Activated naive CD8-positive, alpha-beta T cell treated with anti-CD3 and anti-CD28 coated beads, Interleukin-2, amount 10 ng/mL, durations not matched to agents 7 days and 5 days (primary cell): ENCODE results near the gene WDR20. TPM values are rescaled to one million over a fixed set of nuclear protein-coding genes. Genes with fewer than 3 reads are reported as not detected.
"Not testable (repeated sequence)": the region's sequence is repeated elsewhere in the genome, so short reads cannot be mapped to it uniquely, and the experiment has no call there.

Experiments used
- ATAC-seq: fragments of 150-1000 bp; cut with Tn5 transposase; one replicate; pipeline ENCODE4 v1.10.0; 2021; ENCODE audit warnings: low read depth, moderate library complexity
- POLR2A ChIA-PET: fragments of 350-600 bp; sonication (Branson Sonifier 250); formaldehyde crosslinking; loops from one replicate; lab custom pipeline; 2021; ENCODE audit warnings: antibody characterized with exemption; lab: Charles Lee
- DNase-seq: peaks from one replicate; pipeline ENCODE4 v3.0.0; 2021
- H3K27ac Mint-ChIP-seq: one replicate; pipeline ENCODE4 v1.8.0; 2022; ENCODE audit warnings: mild to moderate bottlenecking, mixed read lengths
- H3K27me3 Mint-ChIP-seq: one replicate; pipeline ENCODE4 v1.8.0; 2022; ENCODE audit warnings: mild to moderate bottlenecking, moderate library complexity, mixed read lengths
- H3K36me3 Mint-ChIP-seq: one replicate; pipeline ENCODE4 v1.8.0; 2021; ENCODE audit warnings: mild to moderate bottlenecking, mixed read lengths
- H3K4me1 Mint-ChIP-seq: one replicate; pipeline ENCODE4 v1.8.0; 2021; ENCODE audit warnings: mixed read lengths
- H3K4me3 Mint-ChIP-seq: one replicate; pipeline ENCODE4 v1.8.0; 2022; ENCODE audit warnings: mild to moderate bottlenecking, moderate library complexity, mixed read lengths
- H3K9me3 Mint-ChIP-seq: one replicate; pipeline ENCODE4 v1.8.0; 2021; ENCODE audit warnings: mixed read lengths
- total RNA-seq, 2 experiments: library from RNA; stranded (reverse); gene quantifications; one replicate each; pipeline ENCODE4 v1.2.3, GENCODE V29; 2021

WDR20 gene
- total RNA-seq, 2 experiments from 2014 or later = 38.6 to 38.8 TPM

DNA sequence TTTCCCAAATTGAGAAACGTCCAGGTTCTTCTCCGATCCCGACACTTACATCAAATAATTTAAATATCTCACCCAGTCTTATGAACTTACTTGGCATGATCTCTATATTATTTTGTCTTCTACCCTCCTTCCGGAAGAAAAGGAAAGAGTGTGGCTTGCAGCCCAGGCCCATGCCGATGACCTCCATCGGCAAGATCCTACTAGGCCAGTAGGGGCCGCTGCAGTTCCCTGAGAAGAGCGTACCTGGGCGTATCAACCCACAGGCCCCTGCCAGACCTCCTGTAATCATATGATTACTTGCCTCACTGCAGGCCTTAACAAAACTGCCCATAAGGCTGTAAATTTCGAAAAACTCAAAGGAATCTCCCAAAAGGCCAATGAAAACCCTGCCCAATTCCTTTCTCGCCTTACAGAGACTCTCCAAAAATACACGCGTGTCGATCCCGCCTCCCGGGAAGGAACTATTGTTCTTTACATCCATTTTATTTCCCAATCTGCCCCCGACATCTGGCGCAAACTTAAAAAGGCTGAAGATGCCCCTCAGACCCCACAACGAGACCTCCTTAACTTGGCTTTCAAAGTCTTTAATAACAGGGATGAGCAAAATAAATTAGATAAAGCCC lies 95.7 kb downstream of the WDR20 start:
- no peaks in the 10 kb centered on the region for H3K9me3 Mint-ChIP-seq
- H3K27ac Mint-ChIP-seq = no peak overlapping the region
- H3K4me3 Mint-ChIP-seq = no peak overlapping the region
- H3K27me3 Mint-ChIP-seq = no peaks in the 10 kb centered on the region
- no peaks in the 10 kb centered on the region for H3K4me1 Mint-ChIP-seq
- no peaks in the 10 kb centered on the region for H3K36me3 Mint-ChIP-seq
- peak; percentile 79 for DNase-seq
- ATAC-seq = peak; percentile 94
- POLR2A ChIA-PET = no interaction called here

DNA sequence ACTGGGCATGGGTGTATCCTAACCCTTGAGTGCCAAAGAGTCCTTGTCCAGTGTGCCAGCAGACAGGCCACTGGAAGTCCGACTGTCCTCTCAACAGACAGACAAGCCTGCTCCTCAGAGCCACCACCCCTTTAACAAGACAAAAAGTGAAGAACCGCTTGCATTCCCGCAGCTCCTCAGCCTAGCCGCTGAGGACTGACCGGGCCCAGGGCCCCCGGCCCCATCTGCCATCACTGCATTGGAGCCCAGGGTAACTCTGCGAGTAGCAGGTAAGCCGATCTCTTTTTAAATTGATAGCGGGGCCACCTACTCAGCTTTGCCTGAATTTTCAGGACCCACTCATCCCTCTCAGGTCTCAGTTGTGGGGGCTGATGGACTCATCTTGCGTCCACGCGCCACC lies 96.3 kb downstream of the WDR20 start:
- no peak overlapping the region for H3K27ac Mint-ChIP-seq
- no peak overlapping the region for H3K4me3 Mint-ChIP-seq
- H3K4me1 Mint-ChIP-seq = no peaks in the 10 kb centered on the region
- no peaks in the 10 kb centered on the region for H3K36me3 Mint-ChIP-seq
- H3K9me3 Mint-ChIP-seq = no peaks in the 10 kb centered on the region
- DNase-seq (no peak), ATAC-seq (no peak)
- H3K27me3 Mint-ChIP-seq = no peaks in the 10 kb centered on the region
- POLR2A ChIA-PET = no interaction called here

DNA sequence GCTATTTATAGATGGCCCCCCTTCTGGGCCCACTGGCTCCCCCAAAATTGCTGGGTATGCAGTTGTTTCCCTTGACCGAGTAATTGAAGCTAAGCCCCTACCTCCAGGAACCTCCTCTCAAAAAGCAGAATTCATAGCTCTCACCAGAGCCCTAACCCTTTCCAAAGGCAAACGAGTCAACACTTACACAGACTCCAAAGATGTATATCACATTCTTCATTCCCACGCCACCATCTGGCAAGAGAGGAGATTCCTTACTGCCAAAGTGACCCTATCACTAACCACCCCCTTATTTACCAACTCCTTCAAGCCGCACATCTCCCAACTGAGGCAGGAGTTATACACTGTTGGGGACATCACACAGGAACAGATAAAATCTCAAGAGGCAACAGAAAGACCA lies 98.4 kb downstream of the WDR20 start:
- no peak overlapping the region for H3K4me3 Mint-ChIP-seq

DNA sequence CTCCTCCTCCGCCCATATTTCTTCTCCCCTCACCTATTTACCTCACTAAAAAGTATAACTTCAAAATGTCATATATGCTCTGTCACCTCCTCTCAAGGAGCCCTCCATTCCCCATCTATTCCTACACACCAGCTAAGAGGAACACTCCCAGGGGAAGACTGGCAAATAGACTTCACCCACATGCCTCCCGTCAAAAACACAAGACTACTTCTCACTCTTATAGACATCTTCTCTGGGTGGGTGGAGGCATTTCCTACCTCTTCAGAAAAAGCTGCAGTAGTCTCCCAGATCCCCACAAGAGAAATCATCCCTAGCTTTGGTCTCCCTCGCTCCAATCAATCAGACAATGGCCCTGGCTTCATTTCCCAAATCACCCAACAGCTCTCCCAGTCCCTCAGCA lies 99.1 kb downstream of the WDR20 start:
- Mint-ChIP-seq H3K27ac (no peak overlapping the region), H3K36me3 (no peaks in the 10 kb centered on the region), H3K4me1 (no peaks in the 10 kb centered on the region), H3K9me3 (no peaks in the 10 kb centered on the region), H3K27me3 (no peaks in the 10 kb centered on the region), H3K4me3 (no peak overlapping the region)
- POLR2A ChIA-PET = no interaction called here
- no peak for DNase-seq
- ATAC-seq = no peak

More for the DNA sequence above, 98.4 kb downstream of the WDR20 start:
- DNase-seq (no peak), ATAC-seq (no peak)
- no peaks in the 10 kb centered on the region for H3K4me1 Mint-ChIP-seq
- no peaks in the 10 kb centered on the region for H3K36me3 Mint-ChIP-seq
- POLR2A ChIA-PET = no interaction called here
- H3K9me3 Mint-ChIP-seq = no peaks in the 10 kb centered on the region
- no peak overlapping the region for H3K27ac Mint-ChIP-seq
- H3K27me3 Mint-ChIP-seq = no peaks in the 10 kb centered on the region

DNA sequence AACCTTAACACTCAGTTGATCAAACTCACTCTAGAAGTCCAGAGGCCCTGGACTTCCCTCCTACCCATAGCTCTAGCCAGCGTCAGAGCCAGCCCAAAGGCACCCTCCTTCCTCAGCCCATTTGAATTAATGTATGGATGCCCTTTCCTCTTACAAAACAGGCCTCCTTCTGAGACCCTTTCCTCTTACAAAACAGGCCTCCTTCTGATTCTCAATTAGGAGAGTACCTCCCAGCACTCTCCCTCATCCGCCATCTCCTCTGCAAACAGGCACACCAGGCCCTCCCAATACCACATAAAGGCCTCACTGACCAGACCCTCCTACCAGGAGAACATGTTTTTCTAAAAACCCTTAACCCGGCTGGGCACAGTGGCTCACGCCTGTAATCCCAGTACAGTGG lies 99.5 kb downstream of the WDR20 start:
- H3K4me3 Mint-ChIP-seq = no peak overlapping the region
- no peaks in the 10 kb centered on the region for H3K4me1 Mint-ChIP-seq
- ATAC-seq (no peak), DNase-seq (no peak)
- H3K27me3 Mint-ChIP-seq = no peaks in the 10 kb centered on the region
- H3K27ac Mint-ChIP-seq = no peak overlapping the region
- no peaks in the 10 kb centered on the region for H3K9me3 Mint-ChIP-seq
- POLR2A ChIA-PET = no interaction called here
- H3K36me3 Mint-ChIP-seq = no peaks in the 10 kb centered on the region

DNA sequence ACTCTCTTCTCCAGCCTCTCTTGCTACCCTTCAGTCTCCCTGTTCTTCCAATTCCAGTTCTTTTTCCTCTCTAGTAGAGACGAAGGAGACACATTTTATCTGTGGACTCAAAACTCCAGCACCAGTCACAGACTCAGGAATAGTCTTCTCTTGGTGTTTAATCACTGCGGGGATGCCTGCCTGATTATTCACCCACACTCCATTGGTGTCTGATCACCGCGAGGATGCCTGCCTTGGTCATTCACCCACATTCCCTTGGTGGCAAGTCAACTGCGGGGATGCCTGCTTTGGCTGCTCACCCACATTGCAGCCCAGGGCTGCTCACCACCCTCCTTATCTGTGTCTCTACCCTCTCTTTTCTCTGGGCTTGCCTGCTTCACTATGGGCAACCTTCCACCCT lies 100.8 kb downstream of the WDR20 start:
- not testable (repeated sequence) for H3K27ac Mint-ChIP-seq

DNA sequence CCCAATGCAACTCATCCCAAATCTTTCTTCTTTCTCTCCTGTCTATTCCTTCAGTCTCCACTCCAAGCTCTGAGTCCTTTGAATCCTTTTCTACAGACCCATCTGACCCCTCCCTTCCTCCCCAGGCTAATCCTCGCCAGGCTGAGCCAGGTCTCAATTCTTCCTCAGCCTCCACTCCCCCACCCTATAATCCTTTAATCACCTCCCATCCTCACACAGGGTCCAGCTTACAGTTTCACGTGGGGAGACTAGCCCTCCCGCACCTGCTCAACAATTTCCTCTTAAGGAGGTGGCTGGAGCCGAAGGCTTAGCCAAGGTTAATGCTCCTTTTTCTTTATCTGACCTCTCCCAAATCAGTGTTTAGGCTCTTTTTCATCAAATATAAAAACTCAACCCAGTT lies 101.5 kb downstream of the WDR20 start:
- H3K27ac Mint-ChIP-seq = no peak overlapping the region
- no peaks in the 10 kb centered on the region for H3K4me1 Mint-ChIP-seq
- POLR2A ChIA-PET = no interaction called here
- no peak for ATAC-seq
- no peak for DNase-seq
- H3K9me3 Mint-ChIP-seq = no peaks in the 10 kb centered on the region
- H3K27me3 Mint-ChIP-seq = no peaks in the 10 kb centered on the region
- no peak overlapping the region for H3K4me3 Mint-ChIP-seq
- H3K36me3 Mint-ChIP-seq = no peaks in the 10 kb centered on the region

More for the DNA sequence above, 100.8 kb downstream of the WDR20 start:
- H3K27me3 Mint-ChIP-seq, H3K36me3 Mint-ChIP-seq, POLR2A ChIA-PET, DNase-seq, H3K4me1 Mint-ChIP-seq, H3K9me3 Mint-ChIP-seq, ATAC-seq, H3K4me3 Mint-ChIP-seq: not testable (repeated sequence)

DNA sequence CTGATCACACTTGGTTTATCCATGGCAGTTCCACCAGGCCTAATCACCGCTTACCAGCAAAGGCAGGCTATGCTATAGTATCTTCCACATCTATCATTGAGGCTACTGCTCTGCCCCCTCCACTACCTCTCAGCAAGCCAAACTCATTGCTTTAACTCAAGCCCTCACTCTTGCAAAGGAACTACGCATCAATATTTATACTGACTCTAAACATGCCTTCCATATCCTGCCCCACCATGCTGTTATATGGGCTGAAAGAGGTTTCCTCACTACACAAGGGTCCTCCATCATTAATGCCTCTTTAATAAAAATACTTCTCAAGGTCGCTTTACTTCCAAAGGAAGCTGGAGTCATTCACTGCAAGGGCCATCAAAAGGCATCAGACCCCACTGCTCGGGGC lies 104.1 kb downstream of the WDR20 start:
- H3K36me3 Mint-ChIP-seq, ATAC-seq, H3K4me3 Mint-ChIP-seq, DNase-seq, H3K4me1 Mint-ChIP-seq, H3K27me3 Mint-ChIP-seq, H3K9me3 Mint-ChIP-seq, POLR2A ChIA-PET, H3K27ac Mint-ChIP-seq: not testable (repeated sequence)

DNA sequence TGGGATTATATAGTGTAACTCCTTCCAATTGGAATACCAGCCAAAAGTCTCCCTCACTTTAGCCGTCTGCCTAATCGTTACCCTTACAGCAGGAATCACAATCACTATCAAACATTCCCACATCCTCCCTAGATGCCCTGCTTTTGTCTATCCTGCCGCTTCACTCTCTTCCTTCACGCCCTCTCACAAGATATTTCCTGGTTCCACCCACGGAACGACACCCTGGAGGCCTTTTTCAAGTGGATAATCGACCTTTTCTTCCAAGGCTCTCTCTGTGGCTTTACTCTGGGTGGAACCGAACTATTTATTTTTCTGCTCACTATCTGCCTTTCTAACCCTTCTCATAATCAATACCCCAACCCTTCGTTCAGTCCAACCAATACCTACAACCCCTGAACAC lies 106.4 kb downstream of the WDR20 start:
- POLR2A ChIA-PET = no interaction called here
- DNase-seq = no peak
- no peak overlapping the region for H3K27ac Mint-ChIP-seq
- no peak overlapping the region for H3K4me3 Mint-ChIP-seq
- no peaks in the 10 kb centered on the region for H3K36me3 Mint-ChIP-seq
- H3K27me3 Mint-ChIP-seq = no peaks in the 10 kb centered on the region
- H3K4me1 Mint-ChIP-seq = no peaks in the 10 kb centered on the region
- no peak for ATAC-seq
- no peaks in the 10 kb centered on the region for H3K9me3 Mint-ChIP-seq

DNA sequence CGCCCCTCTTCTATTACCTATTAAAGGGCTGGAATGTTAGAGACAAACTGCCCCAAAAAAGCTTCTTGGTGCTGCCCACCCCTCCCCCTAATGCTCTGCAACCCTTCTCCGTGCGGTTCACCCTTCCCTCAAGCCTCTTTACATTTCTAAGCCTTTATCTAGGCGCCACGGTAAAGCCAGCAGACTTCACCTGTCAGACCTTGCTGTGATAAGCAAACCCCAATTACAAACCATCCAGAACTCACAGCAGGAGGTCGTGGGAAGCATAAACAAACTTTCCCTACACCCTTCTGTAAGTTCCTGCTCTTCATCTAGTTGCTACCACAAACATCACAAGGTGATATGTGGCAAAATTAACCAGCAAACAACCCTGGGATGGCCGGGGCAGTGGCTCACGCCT lies 108.4 kb downstream of the WDR20 start:
- Mint-ChIP-seq H3K27ac (no peak overlapping the region), H3K36me3 (no peaks in the 10 kb centered on the region), H3K27me3 (no peaks in the 10 kb centered on the region), H3K4me1 (no peaks in the 10 kb centered on the region), H3K4me3 (no peak overlapping the region), H3K9me3 (no peaks in the 10 kb centered on the region)
- POLR2A ChIA-PET = no interaction called here
- DNase-seq (no peak), ATAC-seq (no peak)

DNA sequence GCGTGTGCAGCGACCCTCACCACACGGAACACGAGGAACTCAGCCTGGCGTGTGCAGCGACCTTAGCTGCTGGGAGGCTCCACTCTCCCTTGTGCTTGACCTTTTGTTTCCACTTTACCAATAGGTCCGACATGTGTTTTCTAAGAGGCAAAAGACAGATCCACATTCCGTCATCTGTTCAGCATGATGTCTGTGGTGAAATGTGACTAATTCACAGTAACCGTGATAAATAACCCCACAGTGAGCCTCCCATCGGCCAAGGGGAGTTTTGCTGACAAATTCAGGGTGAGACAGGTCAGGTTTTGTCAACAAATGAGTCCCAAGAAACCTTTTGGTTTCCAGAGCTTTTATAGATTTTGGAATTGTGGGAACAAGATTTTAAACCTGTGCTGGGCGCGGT lies 109.3 kb downstream of the WDR20 start:
- H3K27ac Mint-ChIP-seq = no peak overlapping the region

DNA sequence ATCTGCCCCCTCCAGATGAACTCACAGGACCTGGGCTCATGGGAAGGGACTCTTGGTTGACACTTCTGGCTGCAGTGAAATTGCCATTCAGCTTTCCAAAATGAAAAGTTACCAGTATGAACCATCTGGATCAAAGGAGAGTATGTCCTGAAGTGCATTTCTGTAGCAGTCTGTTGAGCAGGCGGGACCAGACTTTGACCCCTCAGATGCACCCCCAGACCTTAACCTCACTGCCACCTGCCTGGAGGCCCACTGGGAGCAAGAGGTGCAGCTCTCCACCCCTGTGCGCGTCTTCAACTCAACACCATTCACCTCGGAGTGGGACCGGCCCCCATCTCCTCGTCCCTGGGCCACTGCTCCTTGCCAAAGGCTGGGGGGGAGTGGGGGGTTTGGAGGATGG lies 110.3 kb downstream of the WDR20 start:
- Mint-ChIP-seq H3K4me3 (no peak overlapping the region), H3K36me3 (no peaks in the 10 kb centered on the region), H3K9me3 (no peaks in the 10 kb centered on the region), H3K27ac (no peak overlapping the region), H3K4me1 (no peaks in the 10 kb centered on the region), H3K27me3 (no peaks in the 10 kb centered on the region)
- POLR2A ChIA-PET = no interaction called here
- no peak for ATAC-seq
- DNase-seq = no peak

More for the DNA sequence above, 109.3 kb downstream of the WDR20 start:
- no peaks in the 10 kb centered on the region for H3K4me1 Mint-ChIP-seq
- no peaks in the 10 kb centered on the region for H3K36me3 Mint-ChIP-seq
- no peak for ATAC-seq
- no peaks in the 10 kb centered on the region for H3K27me3 Mint-ChIP-seq
- POLR2A ChIA-PET = no interaction called here
- no peaks in the 10 kb centered on the region for H3K9me3 Mint-ChIP-seq
- DNase-seq = no peak
- H3K4me3 Mint-ChIP-seq = no peak overlapping the region

DNA sequence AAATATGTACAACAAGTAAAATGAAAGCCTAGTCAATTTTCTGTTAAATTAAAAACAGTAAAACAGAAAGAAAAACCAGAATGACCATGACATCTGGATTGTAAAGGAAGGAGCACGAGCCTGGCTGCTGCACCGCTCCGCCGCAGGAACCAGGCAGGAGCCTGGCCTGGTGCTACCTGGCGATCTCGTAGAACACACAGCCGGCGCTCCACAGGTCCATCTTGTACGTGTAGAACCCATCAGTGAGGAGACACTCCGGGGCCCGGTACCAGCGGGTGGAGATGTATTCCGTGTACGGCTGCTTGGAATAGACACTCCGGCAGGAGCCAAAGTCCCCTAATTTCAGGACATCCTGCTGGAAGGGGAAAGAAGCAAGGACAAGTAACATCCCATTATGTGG lies 110.9 kb downstream of the WDR20 start:
- POLR2A ChIA-PET = no interaction called here
- Mint-ChIP-seq H3K27me3 (no peaks in the 10 kb centered on the region), H3K9me3 (no peaks in the 10 kb centered on the region), H3K4me1 (no peaks in the 10 kb centered on the region), H3K36me3 (no peaks in the 10 kb centered on the region), H3K27ac (no peak overlapping the region), H3K4me3 (no peak overlapping the region)
- ATAC-seq (no peak), DNase-seq (no peak)

DNA sequence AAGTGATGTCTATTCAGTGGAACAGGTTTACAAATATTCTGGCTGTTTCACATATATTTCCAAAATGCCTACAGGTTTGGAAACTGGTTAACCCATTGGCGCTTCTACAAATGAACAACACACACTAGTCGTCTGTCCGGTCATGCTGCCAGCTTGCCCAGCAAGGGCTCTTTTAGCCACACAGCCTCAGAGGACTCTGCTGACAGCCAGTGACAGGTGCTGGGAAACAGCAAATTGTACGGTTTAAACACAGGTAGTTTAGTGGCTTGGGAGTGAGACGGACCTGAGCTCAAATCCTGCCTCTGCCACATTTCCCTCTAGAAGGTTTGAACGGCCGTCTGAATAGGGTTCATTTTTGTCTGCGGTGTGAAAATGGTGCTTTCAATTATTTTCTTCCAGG lies 111.5 kb downstream of the WDR20 start:
- no peak overlapping the region for H3K27ac Mint-ChIP-seq
- POLR2A ChIA-PET = no interaction called here
- no peaks in the 10 kb centered on the region for H3K4me1 Mint-ChIP-seq
- no peaks in the 10 kb centered on the region for H3K36me3 Mint-ChIP-seq
- H3K27me3 Mint-ChIP-seq = no peaks in the 10 kb centered on the region
- no peak overlapping the region for H3K4me3 Mint-ChIP-seq
- ATAC-seq = no peak
- no peak for DNase-seq
- no peaks in the 10 kb centered on the region for H3K9me3 Mint-ChIP-seq
